Coronary artery (tissue), 2 donors: ENCODE results near the gene HMCN1.

Source experiments
- DNase-seq: peaks from one replicate; pipeline ENCODE4 v3.0.0-alpha.2; 2017; ENCODE audit warnings: low spot score
- H3K27ac ChIP-seq, 2 donors: fragments of 200-600 bp; sonication (generic); one replicate each; pipeline ENCODE4 v1.5.1; 2016 to 2019
- H3K4me3 ChIP-seq: fragments of 200-600 bp; sonication (generic); 2 replicates; pipeline ENCODE4 v1.5.1; 2016; ENCODE audit warnings: mild to moderate bottlenecking, moderate library complexity
- CTCF ChIP-seq: fragments of 200-600 bp; sonication (generic); IDR thresholded peaks from one replicate; pipeline ENCODE4 v1.5.1; 2019; ENCODE audit warnings: antibody characterized with exemption

The HMCN1 gene

GRCh38 chr1:185974367-185975170 lies 240.4 kb downstream of the HMCN1 start:
- Histone ChIP-seq H3K27ac (no peak overlapping the region), H3K4me3 (no peak overlapping the region)
- no peak for DNase-seq
- no peak for TF ChIP-seq CTCF

GRCh38 chr1:185980891-185981290 lies 246.7 kb downstream of the HMCN1 start:
- Histone ChIP-seq H3K27ac (no peak overlapping the region), H3K4me3 (no peak overlapping the region)
- no peak for DNase-seq
- TF ChIP-seq CTCF: no peak

GRCh38 chr1:185984113-185984836 lies 250.1 kb downstream of the HMCN1 start:
- Histone ChIP-seq H3K27ac (no peak overlapping the region), H3K4me3 (no peak overlapping the region)
- no peak for DNase-seq
- TF ChIP-seq CTCF: no peak

GRCh38 chr1:185987611-185988321 lies 253.6 kb downstream of the HMCN1 start:
- Histone ChIP-seq H3K27ac (no peak overlapping the region), H3K4me3 (no peak overlapping the region)
- TF ChIP-seq CTCF: no peak
- no peak for DNase-seq

- no peak for DNase-seq
- TF ChIP-seq CTCF: no peak
- Histone ChIP-seq H3K27ac (no peak overlapping the region), H3K4me3 (no peak overlapping the region)
These were observed 256.4 kb downstream of the HMCN1 start for GRCh38 chr1:185990565-185990964.

- Histone ChIP-seq H3K4me3 (no peak overlapping the region), H3K27ac (no peak overlapping the region)
- TF ChIP-seq CTCF: no peak
- DNase-seq: no peak
These were observed 257.1 kb downstream of the HMCN1 start for GRCh38 chr1:185991266-185991665.
